ENCODE data around the gene NEURL1B.

The NEURL1B gene

GRCh38 chr5:172692981-172693380 lies 51.9 kb downstream of the NEURL1B start:
- in situ Hi-C loops (cut with HindIII; ENCODE audit: low sequenced_read_pairs), result no loop called here

- in situ Hi-C loops (cut with HindIII; ENCODE audit: low sequenced_read_pairs), result no loop called here
Measured at GRCh38 chr5:172694061-172694460, 53.0 kb downstream of the NEURL1B start.

GRCh38 chr5:172694541-172694940 lies 53.5 kb downstream of the NEURL1B start:
- in situ Hi-C loops (cut with HindIII; ENCODE audit: low sequenced_read_pairs), result no loop called here

GRCh38 chr5:172695232-172696054 lies 54.4 kb downstream of the NEURL1B start:
- in situ Hi-C loops (cut with HindIII; ENCODE audit: low sequenced_read_pairs), result no loop called here

- in situ Hi-C loops (cut with HindIII; ENCODE audit: low sequenced_read_pairs), result no loop called here
Measured at GRCh38 chr5:172696171-172696849, 55.2 kb downstream of the NEURL1B start.

GRCh38 chr5:172697123-172698121 lies 56.4 kb downstream of the NEURL1B start:
- in situ Hi-C loops (cut with HindIII; ENCODE audit: low sequenced_read_pairs), result no loop called here

- in situ Hi-C loops (cut with HindIII; ENCODE audit: low sequenced_read_pairs), result no loop called here
Measured at GRCh38 chr5:172699423-172699822, 58.4 kb downstream of the NEURL1B start.

- in situ Hi-C loops (cut with HindIII; ENCODE audit: low sequenced_read_pairs), result loop anchor here (25.0 kb wide), 1 partner anchor 187 kb away; no protein-coding TSS in a partner anchor
Measured at GRCh38 chr5:172699999-172700364, 58.9 kb downstream of the NEURL1B start.

- in situ Hi-C loops (cut with HindIII; ENCODE audit: low sequenced_read_pairs), result loop anchor here (25.0 kb wide), 1 partner anchor 187 kb away; no protein-coding TSS in a partner anchor
Measured at GRCh38 chr5:172700365-172701290, 59.6 kb downstream of the NEURL1B start.

- in situ Hi-C loops (cut with HindIII; ENCODE audit: low sequenced_read_pairs), result loop anchor here (25.0 kb wide), 1 partner anchor 186 kb away; no protein-coding TSS in a partner anchor
Measured at GRCh38 chr5:172701291-172701656, 60.2 kb downstream of the NEURL1B start.

- in situ Hi-C loops (cut with HindIII; ENCODE audit: low sequenced_read_pairs), result loop anchor here (25.0 kb wide), 1 partner anchor 183 kb away; no protein-coding TSS in a partner anchor
Measured at GRCh38 chr5:172703952-172704351, 62.9 kb downstream of the NEURL1B start.

GRCh38 chr5:172705576-172706084 lies 64.6 kb downstream of the NEURL1B start:
- in situ Hi-C loops (cut with HindIII; ENCODE audit: low sequenced_read_pairs), result loop anchor here (25.0 kb wide), 1 partner anchor 182 kb away; no protein-coding TSS in a partner anchor

GRCh38 chr5:172706796-172707195 lies 65.7 kb downstream of the NEURL1B start:
- in situ Hi-C loops (cut with HindIII; ENCODE audit: low sequenced_read_pairs), result loop anchor here (25.0 kb wide), 1 partner anchor 181 kb away; no protein-coding TSS in a partner anchor

- in situ Hi-C loops (cut with HindIII; ENCODE audit: low sequenced_read_pairs), result loop anchor here (25.0 kb wide), 1 partner anchor 180 kb away; no protein-coding TSS in a partner anchor
Measured at GRCh38 chr5:172707285-172708182, 66.5 kb downstream of the NEURL1B start.

GRCh38 chr5:172708183-172708505 lies 67.1 kb downstream of the NEURL1B start:
- in situ Hi-C loops (cut with HindIII; ENCODE audit: low sequenced_read_pairs), result loop anchor here (25.0 kb wide), 1 partner anchor 179 kb away; no protein-coding TSS in a partner anchor

GRCh38 chr5:172710676-172711075 lies 69.6 kb downstream of the NEURL1B start:
- in situ Hi-C loops (cut with HindIII; ENCODE audit: low sequenced_read_pairs), result loop anchor here (25.0 kb wide), 1 partner anchor 177 kb away; no protein-coding TSS in a partner anchor

GRCh38 chr5:172711321-172711861 lies 70.3 kb downstream of the NEURL1B start:
- in situ Hi-C loops (cut with HindIII; ENCODE audit: low sequenced_read_pairs), result loop anchor here (25.0 kb wide), 1 partner anchor 176 kb away; no protein-coding TSS in a partner anchor

GRCh38 chr5:172712610-172713009 lies 71.5 kb downstream of the NEURL1B start:
- in situ Hi-C loops (cut with HindIII; ENCODE audit: low sequenced_read_pairs), result loop anchor here (25.0 kb wide), 1 partner anchor 175 kb away; no protein-coding TSS in a partner anchor

Data from DLD1 (cell line).